Lung (tissue), 12 donors: Measurements from ENCODE around the gene PPP1R27. TPM values are rescaled to one million over a fixed set of nuclear protein-coding genes. Genes with fewer than 3 reads are reported as not detected.
"Not testable (repeated sequence)": the region's sequence is repeated elsewhere in the genome, so short reads cannot be mapped to it uniquely, and the experiment has no call there.

Experiments used
- ATAC-seq: fragments of 200-7000 bp; cut with Tn5 transposase; one replicate; pipeline ENCODE4 v1.9.1; 2020; ENCODE audit warnings: moderate number of reproducible peaks; ENCODE audit not compliant: insufficient read depth, low FRiP score
- DNase-seq, 3 donors: peaks; one replicate each; pipeline ENCODE4 v3.0.0-alpha.2; 2013 to 2017
- H3K27ac ChIP-seq, 2 donors: one replicate each; pipeline ENCODE4 v1.5.1; 2013; ENCODE audit warnings: mild to moderate bottlenecking in 2 of 2, moderate library complexity in 2 of 2, control low read depth in 1 of 2, inconsistent platforms in 1 of 2, low read depth in 1 of 2, low read length in 1 of 2
- H3K27me3 ChIP-seq, 3 donors: one replicate each; pipeline ENCODE4 v1.5.1; 2013; ENCODE audit warnings: low read length in 2 of 3; ENCODE audit not compliant: control insufficient read depth in 3 of 3, insufficient read depth in 3 of 3
- H3K36me3 ChIP-seq, 4 donors: one replicate each; pipeline ENCODE4 v1.5.1; 2013; ENCODE audit warnings: low read length in 4 of 4, mild to moderate bottlenecking in 1 of 4, moderate library complexity in 1 of 4; ENCODE audit not compliant: control insufficient read depth in 4 of 4, insufficient read depth in 4 of 4
- H3K4me1 ChIP-seq, 5 donors: one replicate each; pipeline ENCODE4 v1.5.1; 2013; ENCODE audit warnings: low read length in 5 of 5, mild to moderate bottlenecking in 2 of 5, moderate library complexity in 1 of 5; ENCODE audit not compliant: control insufficient read depth in 5 of 5, insufficient read depth in 5 of 5
- H3K4me3 ChIP-seq: one replicate; pipeline ENCODE4 v1.5.1; 2013; ENCODE audit warnings: mild to moderate bottlenecking, control low read depth, moderate library complexity
- H3K9ac ChIP-seq, 2 donors: one replicate each; pipeline ENCODE4 v1.5.1; 2013; ENCODE audit warnings: low read length in 2 of 2, control low read depth in 1 of 2; ENCODE audit not compliant: insufficient read depth in 1 of 2
- H3K9me3 ChIP-seq, 4 donors: one replicate each; pipeline ENCODE4 v1.5.1; 2013; ENCODE audit warnings: low read length in 3 of 4, mild to moderate bottlenecking in 1 of 4, moderate library complexity in 1 of 4; ENCODE audit not compliant: control insufficient read depth in 4 of 4, insufficient read depth in 3 of 4
- WGBS, 2 donors: extraction: QIAGEN DNeasy Blood & Tissue Kit; methylation state at CpG; one replicate each; pipeline ENCODE4 v1.1.7; 2013; 5-methylcytosine and 5-hydroxymethylcytosine counted together
- polyA plus RNA-seq, 2 donors: library from polyadenylated mRNA; stranded (reverse); fragments of 200-250 nt; gene quantifications; one replicate each; pipeline ENCODE4 v1.2.1, GENCODE V29; 2013
- total RNA-seq, 2 donors: library from RNA; depleted of rRNA in 1 of 2; stranded (reverse); fragments of >200 nt in 1 of 2; gene quantifications; one replicate each; pipeline ENCODE4 v1.2.1, GENCODE V29; 2014 to 2021
- TF ChIP-seq, protein P1 (sequence below): IDR thresholded peaks from 2 replicates; pipeline ENCODE4 v1.5.1; 2012; ENCODE audit warnings: mild to moderate bottlenecking; ENCODE audit errors: control extremely low read depth, extremely low read depth
- donor health status: control.
- donor health status: control.
- donor health status: Bipolar disorder and iron deficiency.
- donor health status: healthy.
- donor health status: DM: yes; HTN: yes; CAD: no.

PPP1R27 gene
- total and polyA plus RNA-seq, 4 donors: 0.13 TPM; not detected in 3

DNA sequence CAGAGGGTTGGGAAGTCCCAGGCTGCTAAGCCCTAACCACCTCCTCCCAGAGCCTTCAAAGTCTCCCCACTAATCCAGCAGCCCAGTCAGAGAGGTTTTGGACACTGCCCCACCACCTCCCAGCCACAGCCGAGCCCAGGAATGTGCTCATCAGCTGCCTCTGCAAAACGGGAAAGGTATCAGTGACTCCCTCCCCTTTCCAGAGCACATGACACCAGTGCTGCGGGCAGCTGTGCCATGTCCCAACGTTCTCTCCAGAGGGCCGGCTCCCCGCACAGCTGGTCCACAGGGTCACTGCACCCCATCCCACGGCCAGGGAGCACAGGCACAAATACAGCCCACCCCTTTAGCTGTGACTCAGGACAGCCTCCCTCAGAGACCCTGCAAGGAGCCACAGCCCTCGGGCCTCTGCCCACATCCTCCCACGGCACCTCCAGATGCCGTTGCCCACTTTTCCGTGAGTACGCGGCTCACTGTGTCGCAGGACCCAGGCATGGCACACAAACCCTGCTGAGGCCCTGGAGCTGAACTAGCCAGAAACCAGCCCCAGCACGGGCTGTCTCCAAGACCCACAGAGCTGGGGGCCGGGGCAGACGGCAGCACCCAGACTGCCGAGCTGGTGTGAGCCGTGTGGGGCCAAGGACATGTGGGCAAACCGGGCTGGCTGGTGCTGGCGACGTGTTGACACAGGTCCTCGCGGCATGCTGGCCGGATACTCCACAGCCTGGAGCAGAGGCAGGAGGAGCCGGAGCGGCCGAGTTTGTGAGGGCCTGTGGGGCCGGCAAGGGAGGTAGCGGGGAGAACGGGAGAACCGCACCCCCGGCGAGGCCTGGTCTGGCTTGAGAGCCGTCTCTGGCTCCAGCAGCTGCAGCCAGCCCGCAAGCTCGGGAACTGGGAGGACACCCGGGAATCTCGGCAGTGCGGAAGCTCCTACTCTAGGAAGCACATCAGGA, 6.3 kb upstream of the PPP1R27 start:
- ATAC-seq (no peak), DNase-seq (peak in 2 of 3 donors; percentile 34 to 47)
- Histone ChIP-seq H3K9me3 (no peaks in the 10 kb centered on the region), H3K4me1 (peaks cover 0 to 4% (median 0%) of the 10 kb centered on the region in 5 donors), H3K36me3 (peaks cover 4 to 41% (median 23%) of the 10 kb centered on the region in 4 donors), H3K9ac (no peak overlapping the region), H3K27ac (no peak overlapping the region), H3K27me3 (no peaks in the 10 kb centered on the region), H3K4me3 (no peak overlapping the region)
- TF ChIP-seq, protein P1, sequence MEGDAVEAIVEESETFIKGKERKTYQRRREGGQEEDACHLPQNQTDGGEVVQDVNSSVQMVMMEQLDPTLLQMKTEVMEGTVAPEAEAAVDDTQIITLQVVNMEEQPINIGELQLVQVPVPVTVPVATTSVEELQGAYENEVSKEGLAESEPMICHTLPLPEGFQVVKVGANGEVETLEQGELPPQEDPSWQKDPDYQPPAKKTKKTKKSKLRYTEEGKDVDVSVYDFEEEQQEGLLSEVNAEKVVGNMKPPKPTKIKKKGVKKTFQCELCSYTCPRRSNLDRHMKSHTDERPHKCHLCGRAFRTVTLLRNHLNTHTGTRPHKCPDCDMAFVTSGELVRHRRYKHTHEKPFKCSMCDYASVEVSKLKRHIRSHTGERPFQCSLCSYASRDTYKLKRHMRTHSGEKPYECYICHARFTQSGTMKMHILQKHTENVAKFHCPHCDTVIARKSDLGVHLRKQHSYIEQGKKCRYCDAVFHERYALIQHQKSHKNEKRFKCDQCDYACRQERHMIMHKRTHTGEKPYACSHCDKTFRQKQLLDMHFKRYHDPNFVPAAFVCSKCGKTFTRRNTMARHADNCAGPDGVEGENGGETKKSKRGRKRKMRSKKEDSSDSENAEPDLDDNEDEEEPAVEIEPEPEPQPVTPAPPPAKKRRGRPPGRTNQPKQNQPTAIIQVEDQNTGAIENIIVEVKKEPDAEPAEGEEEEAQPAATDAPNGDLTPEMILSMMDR: no peak
- 43 to 60% methylated on average over 40 of the region's 40 CpGs for WGBS, 2 donors

DNA sequence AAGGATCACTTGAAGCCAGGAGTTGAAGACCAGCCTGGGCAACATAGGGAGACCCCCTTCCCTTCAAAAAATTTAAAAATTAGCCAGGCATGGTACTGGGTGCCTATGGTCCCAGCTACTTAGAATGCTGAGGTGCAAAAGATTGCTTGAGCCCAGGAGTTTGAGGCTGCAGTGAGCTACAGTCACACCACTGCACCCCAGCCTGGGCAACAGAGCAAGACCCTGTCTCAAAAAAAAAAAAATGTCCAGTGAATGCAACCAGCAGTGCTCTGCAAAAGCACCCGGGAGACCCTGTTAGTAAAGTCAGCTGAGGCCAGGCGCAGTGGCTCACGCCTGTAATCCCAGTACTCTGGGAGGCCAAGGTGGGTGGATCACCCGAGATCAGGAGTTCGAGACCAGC, 5.2 kb upstream of the PPP1R27 start:
- not testable (repeated sequence) for H3K27me3 ChIP-seq, DNase-seq, H3K9ac ChIP-seq, H3K9me3 ChIP-seq, H3K4me3 ChIP-seq, ATAC-seq, H3K27ac ChIP-seq, H3K4me1 ChIP-seq
- WGBS, 2 donors: 93 to 98% methylated on average over 5 of the region's 5 CpGs
- H3K36me3 ChIP-seq: peaks cover 4 to 31% (median 14%) of the 10 kb centered on the region in 4 donors

DNA sequence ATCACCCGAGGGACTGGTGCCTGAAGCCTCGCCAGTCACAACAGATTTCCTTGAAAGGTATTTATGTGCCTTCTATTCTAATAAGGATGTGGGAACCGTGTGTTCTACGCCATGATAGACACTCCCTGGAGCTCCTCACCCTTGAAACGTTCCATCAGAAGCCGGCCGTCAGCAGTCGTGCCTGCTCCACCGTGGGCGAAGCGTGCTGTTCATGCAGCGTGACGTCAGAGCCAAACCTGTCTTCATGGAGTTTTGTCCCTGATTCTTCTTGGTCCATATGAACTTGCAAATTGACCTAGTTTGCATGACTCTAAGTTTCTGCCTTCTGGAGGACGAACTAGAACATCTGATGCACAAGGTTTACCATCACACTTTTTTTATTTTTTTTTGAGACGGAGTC, 4.5 kb upstream of the PPP1R27 start:
- Histone ChIP-seq H3K27ac (no peak overlapping the region), H3K9ac (no peak overlapping the region), H3K4me3 (no peak overlapping the region), H3K27me3 (no peaks in the 10 kb centered on the region), H3K9me3 (no peaks in the 10 kb centered on the region), H3K4me1 (peaks cover 0 to 4% (median 0%) of the 10 kb centered on the region in 5 donors), H3K36me3 (peaks cover 4 to 23% (median 13%) of the 10 kb centered on the region in 4 donors)
- DNase-seq (no peak), ATAC-seq (no peak)
- TF ChIP-seq, protein P1: no peak
- 82 to 84% methylated on average over 15 of the region's 15 CpGs for whole genome bisulfite sequencing, 2 donors

DNA sequence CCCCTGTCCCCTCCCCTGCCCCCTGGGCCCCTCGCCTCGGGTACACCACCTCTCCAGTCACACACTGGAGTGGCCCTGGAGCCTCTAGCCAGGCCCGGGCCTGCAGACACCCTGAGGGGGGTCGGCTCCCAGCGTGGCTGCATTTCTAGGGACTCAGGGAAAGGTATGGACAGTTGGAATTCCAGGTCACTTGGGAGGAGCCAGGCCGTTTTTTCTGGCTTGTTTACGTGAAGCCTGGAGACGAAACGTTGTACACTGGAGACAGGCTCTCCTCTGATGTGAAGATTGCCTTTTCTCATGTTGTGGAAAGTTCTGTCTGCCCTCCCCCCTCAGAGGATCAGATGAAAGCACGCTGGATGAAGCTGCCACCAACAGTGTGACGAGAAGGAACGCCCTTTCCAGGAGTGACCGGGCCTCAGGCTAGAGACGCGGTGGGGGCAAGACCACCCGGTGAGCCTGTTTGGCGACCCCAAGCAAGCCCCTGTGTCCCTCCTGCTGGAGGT, 4.0 kb upstream of the PPP1R27 start:
- TF ChIP-seq, protein P1: no peak
- ATAC-seq (no peak), DNase-seq (no peak)
- Histone ChIP-seq H3K27ac (no peak overlapping the region), H3K4me1 (peaks cover 0 to 8% (median under 1%) of the 10 kb centered on the region in 5 donors), H3K36me3 (peaks cover 3 to 18% (median 8%) of the 10 kb centered on the region in 4 donors), H3K27me3 (no peaks in the 10 kb centered on the region), H3K9ac (no peak overlapping the region), H3K9me3 (no peaks in the 10 kb centered on the region), H3K4me3 (no peak overlapping the region)
- WGBS, 2 donors: 44 to 45% methylated on average over 17 of the region's 17 CpGs
